COR-L47 (cell line): ENCODE data around the gene GREB1L.
A peak's percentile ranks its signal among the peaks of the same experiment; 100 is the strongest.
"Not testable (repeated sequence)": the region's sequence is repeated elsewhere in the genome, so short reads cannot be mapped to it uniquely, and the experiment has no call there.

Source experiments
- DNase-seq: peaks from one replicate; lab custom pipeline; 2025; lab: John Stamatoyannopoulos, UW

GREB1L gene

GRCh38 chr18:21306368-21306767 is 64.3 kb downstream of the GREB1L start:
- no peak for DNase-seq

- no peak for DNase-seq
Observed at GRCh38 chr18:21307578-21307977, 65.5 kb downstream of the GREB1L start.

- no peak for DNase-seq
Observed at GRCh38 chr18:21309248-21309647, 67.2 kb downstream of the GREB1L start.

- not testable (repeated sequence) for DNase-seq
Observed at GRCh38 chr18:21311980-21312379, 69.9 kb downstream of the GREB1L start.

GRCh38 chr18:21313576-21313975 is 71.5 kb downstream of the GREB1L start:
- no peak for DNase-seq

GRCh38 chr18:21314724-21315123 is 72.7 kb downstream of the GREB1L start:
- no peak for DNase-seq

GRCh38 chr18:21315126-21315525 is 73.1 kb downstream of the GREB1L start:
- not testable (repeated sequence) for DNase-seq

GRCh38 chr18:21315741-21316197 is 73.7 kb downstream of the GREB1L start:
- DNase-seq = no peak

GRCh38 chr18:21316296-21316695 is 74.3 kb downstream of the GREB1L start:
- no peak for DNase-seq

- DNase-seq = no peak
Observed at GRCh38 chr18:21321711-21322110, 79.7 kb downstream of the GREB1L start.

- DNase-seq = peak; percentile 61
Observed at GRCh38 chr18:21327101-21327500, 85.1 kb downstream of the GREB1L start.

GRCh38 chr18:21330122-21330701 is 88.2 kb downstream of the GREB1L start:
- no peak for DNase-seq

GRCh38 chr18:21331065-21331464 is 89.0 kb downstream of the GREB1L start:
- no peak for DNase-seq

- no peak for DNase-seq
Observed at GRCh38 chr18:21335927-21336488, 94.0 kb downstream of the GREB1L start.

- no peak for DNase-seq
Observed at GRCh38 chr18:21336846-21337245, 94.8 kb downstream of the GREB1L start.

GRCh38 chr18:21341141-21341540 is 99.1 kb downstream of the GREB1L start:
- DNase-seq = no peak

GRCh38 chr18:21342372-21342771 is 100.3 kb downstream of the GREB1L start:
- DNase-seq = no peak

GRCh38 chr18:21344860-21345259 is 102.8 kb downstream of the GREB1L start:
- no peak for DNase-seq

GRCh38 chr18:21345840-21346239 is 103.8 kb downstream of the GREB1L start:
- DNase-seq = no peak

GRCh38 chr18:21359746-21360145 is 117.7 kb downstream of the GREB1L start:
- no peak for DNase-seq

- peak; percentile 56 for DNase-seq
Observed at GRCh38 chr18:21361307-21361880, 119.4 kb downstream of the GREB1L start.

GRCh38 chr18:21362831-21363230 is 120.8 kb downstream of the GREB1L start:
- peak; percentile 69 for DNase-seq

GRCh38 chr18:21363348-21363747 is 121.3 kb downstream of the GREB1L start:
- no peak for DNase-seq

- DNase-seq = no peak
Observed at GRCh38 chr18:21364471-21364870, 122.4 kb downstream of the GREB1L start.
